H9 (cell line): ENCODE measurements around the gene GZMH. TPM values are rescaled to one million over a fixed set of nuclear protein-coding genes. Genes with fewer than 3 reads are reported as not detected.
"Not testable (repeated sequence)": the region's sequence is repeated elsewhere in the genome, so short reads cannot be mapped to it uniquely, and the experiment has no call there.

ENCODE experiments used
- DNase-seq: peaks from one replicate; pipeline ENCODE4 v3.0.0-alpha.2; 2017
- H2AFZ ChIP-seq: one replicate; pipeline ENCODE4 v1.6.1; 2013; ENCODE audit warnings: mild to moderate bottlenecking, low read length, control low read depth, moderate library complexity
- H2AK5ac ChIP-seq: 2 replicates; pipeline ENCODE4 v1.6.1; 2013; ENCODE audit warnings: low read length, control low read depth, mixed read lengths; ENCODE audit not compliant: insufficient read length
- H2BK120ac ChIP-seq: one replicate; pipeline ENCODE4 v1.6.1; 2013; ENCODE audit warnings: low read depth, mild to moderate bottlenecking, low read length, control low read depth, inconsistent platforms; ENCODE audit not compliant: poor library complexity, severe bottlenecking
- H2BK12ac ChIP-seq: 2 replicates; pipeline ENCODE4 v1.6.1; 2013; ENCODE audit warnings: low read length, control low read depth, mixed read lengths, low read depth; ENCODE audit not compliant: insufficient read length
- H2BK15ac ChIP-seq: 2 replicates; pipeline ENCODE4 v1.6.1; 2013; ENCODE audit warnings: low read depth, low read length, control low read depth
- H2BK20ac ChIP-seq: one replicate; pipeline ENCODE4 v1.6.1; 2013; ENCODE audit warnings: low read depth, mild to moderate bottlenecking, low read length, control low read depth, inconsistent platforms; ENCODE audit not compliant: poor library complexity, severe bottlenecking
- H2BK5ac ChIP-seq: 2 replicates; pipeline ENCODE4 v1.6.1; 2013; ENCODE audit warnings: low read length, control low read depth, mixed read lengths; ENCODE audit not compliant: insufficient read length
- H3K14ac ChIP-seq: 2 replicates; pipeline ENCODE4 v1.6.1; 2013; ENCODE audit warnings: low read length, control low read depth; ENCODE audit not compliant: insufficient read depth
- H3K18ac ChIP-seq: 2 replicates; pipeline ENCODE4 v1.6.1; 2013; ENCODE audit warnings: low read depth, mild to moderate bottlenecking, mixed read lengths, low read length, control low read depth; ENCODE audit not compliant: insufficient read length
- H3K23ac ChIP-seq: 2 replicates; pipeline ENCODE4 v1.6.1; 2013; ENCODE audit warnings: low read length, control low read depth, mixed read lengths, low read depth; ENCODE audit not compliant: insufficient read length
- H3K23me2 ChIP-seq: 2 replicates; pipeline ENCODE4 v1.6.1; 2013; ENCODE audit warnings: low read depth, mild to moderate bottlenecking, mixed read lengths, low read length, control low read depth; ENCODE audit not compliant: insufficient read length, poor library complexity, severe bottlenecking
- H3K27ac ChIP-seq: 2 replicates; pipeline ENCODE4 v1.5.1; 2013; ENCODE audit warnings: low read length, control low read depth, mixed read lengths, low read depth; ENCODE audit not compliant: insufficient read length
- H3K27me3 ChIP-seq: 2 replicates; pipeline ENCODE4 v1.6.1; 2013; ENCODE audit warnings: low read length, control low read depth, inconsistent platforms; ENCODE audit not compliant: insufficient read depth
- H3K4ac ChIP-seq: 2 replicates; pipeline ENCODE4 v1.6.1; 2013; ENCODE audit warnings: low read depth, mild to moderate bottlenecking, control low read depth, inconsistent platforms, low read length, moderate library complexity
- H3K4me1 ChIP-seq: 2 replicates; pipeline ENCODE4 v1.6.1; 2013; ENCODE audit warnings: low read length, control low read depth, inconsistent platforms; ENCODE audit not compliant: insufficient read depth
- H3K4me2 ChIP-seq: 2 replicates; pipeline ENCODE4 v1.6.1; 2013; ENCODE audit warnings: low read length, control low read depth, mixed read lengths; ENCODE audit not compliant: insufficient read length, insufficient read depth
- H3K56ac ChIP-seq: 2 replicates; pipeline ENCODE4 v1.6.1; 2013; ENCODE audit warnings: low read depth, mild to moderate bottlenecking, mixed read lengths, low read length, control low read depth; ENCODE audit not compliant: insufficient read length
- H3K79me1 ChIP-seq: 2 replicates; pipeline ENCODE4 v1.6.1; 2013; ENCODE audit warnings: low read depth, mild to moderate bottlenecking, moderate library complexity, low read length, control low read depth, inconsistent platforms; ENCODE audit not compliant: insufficient read depth, poor library complexity, severe bottlenecking
- H3K79me2 ChIP-seq: 2 replicates; pipeline ENCODE4 v1.6.1; 2013; ENCODE audit warnings: low read length, control low read depth, inconsistent platforms; ENCODE audit not compliant: insufficient read depth
- H3K9ac ChIP-seq: 2 replicates; pipeline ENCODE4 v1.6.1; 2013; ENCODE audit warnings: low read length, control low read depth, mixed read lengths; ENCODE audit not compliant: insufficient read length; ENCODE audit errors: extremely low read depth
- H3K9me3 ChIP-seq: one replicate; pipeline ENCODE4 v1.6.1; 2013; ENCODE audit warnings: low read depth, low read length, inconsistent platforms; ENCODE audit not compliant: control insufficient read depth
- H3T11ph ChIP-seq: one replicate; pipeline ENCODE4 v1.6.1; 2013; ENCODE audit warnings: mild to moderate bottlenecking, low read length, control low read depth, inconsistent platforms
- H4K20me1 ChIP-seq: one replicate; pipeline ENCODE4 v1.6.1; 2013; ENCODE audit not compliant: control insufficient read depth, insufficient read length, insufficient read depth
- H4K5ac ChIP-seq: 2 replicates; pipeline ENCODE4 v1.6.1; 2013; ENCODE audit warnings: low read depth, mild to moderate bottlenecking, mixed read lengths, low read length, control low read depth; ENCODE audit not compliant: insufficient read length
- H4K8ac ChIP-seq: replicated peaks from 2 replicates; pipeline ENCODE4 v1.6.1; 2013; ENCODE audit warnings: low read length, control low read depth, mixed read lengths, low read depth; ENCODE audit not compliant: insufficient read length
- H4K91ac ChIP-seq: 2 replicates; pipeline ENCODE4 v1.6.1; 2013; ENCODE audit warnings: low read depth, mild to moderate bottlenecking, moderate library complexity, mixed read lengths, low read length, control low read depth; ENCODE audit not compliant: insufficient read length
- H3K27ac Mint-ChIP-seq, 3 experiments: 2 replicates in 2 of 3; 3 replicates in 1 of 3; pipeline ENCODE4 v1.8.0; 2020 to 2021; ENCODE audit warnings: mixed read lengths in 3 of 3, mild to moderate bottlenecking in 1 of 3, moderate library complexity in 1 of 3
- H3K27me3 Mint-ChIP-seq: 2 replicates; pipeline ENCODE4 v1.8.0; 2021; ENCODE audit warnings: low read depth, mild to moderate bottlenecking, moderate library complexity, mixed read lengths
- H3K36me3 Mint-ChIP-seq, 3 experiments: 2 replicates in 2 of 3; 3 replicates in 1 of 3; pipeline ENCODE4 v1.8.0; 2020 to 2021; ENCODE audit warnings: low read depth in 3 of 3, mixed read lengths in 3 of 3; ENCODE audit not compliant: insufficient read depth in 1 of 3
- H3K4me1 Mint-ChIP-seq, 2 experiments: 2 replicates each; pipeline ENCODE4 v1.8.0; 2020; ENCODE audit warnings: mixed read lengths in 2 of 2
- H3K4me3 Mint-ChIP-seq, 2 experiments: 2 replicates in 1 of 2; 3 replicates in 1 of 2; pipeline ENCODE4 v1.8.0; 2020 to 2021; ENCODE audit warnings: mild to moderate bottlenecking in 2 of 2, mixed read lengths in 2 of 2, moderate library complexity in 1 of 2
- H3K9me3 Mint-ChIP-seq, 2 experiments: 2 replicates in 1 of 2; 3 replicates in 1 of 2; pipeline ENCODE4 v1.8.0; 2020; ENCODE audit warnings: mild to moderate bottlenecking in 2 of 2, mixed read lengths in 2 of 2, moderate library complexity in 1 of 2
- CTCF ChIP-seq: fragments of 200-600 bp; sonication (generic); conservative IDR thresholded peaks from 3 replicates; pipeline ENCODE4 v1.8.0; 2021; ENCODE audit warnings: antibody characterized with exemption, mild to moderate bottlenecking
- WGBS: extraction: QIAGEN DNeasy Blood & Tissue Kit; methylation state at CpG from one replicate; pipeline ENCODE4 v1.1.7; 2013; ENCODE audit warnings: missing lambda C conversion rate, low lambda C conversion rate, mixed read lengths; ENCODE audit not compliant: insufficient read length; ENCODE audit errors: extremely low coverage; 5-methylcytosine and 5-hydroxymethylcytosine counted together
- total RNA-seq: library from RNA; stranded (reverse); gene quantifications from 2 replicates; pipeline ENCODE4 v1.2.1, GENCODE V29; 2021

Gene GZMH
- total RNA-seq, 1 experiment from 2014 or later = not detected

- H2AFZ ChIP-seq = no peak overlapping the region
- H3K27ac Mint-ChIP-seq = no peak overlapping the region; a peak in 1 of 7 replicates
Measured at GRCh38 chr14:24595073-24595808, 14.2 kb downstream of the GZMH start.

GRCh38 chr14:24591004-24591403 lies 18.5 kb downstream of the GZMH start:
- H3K27me3 Mint-ChIP-seq, H3K4me1 Mint-ChIP-seq, H3K4me1 ChIP-seq, H2AFZ ChIP-seq, H4K5ac ChIP-seq, H4K91ac ChIP-seq, H3K18ac ChIP-seq, H3K79me2 ChIP-seq, H2BK5ac ChIP-seq, H2BK120ac ChIP-seq, H2AK5ac ChIP-seq, H3K9me3 ChIP-seq, H2BK12ac ChIP-seq, H3K56ac ChIP-seq, DNase-seq, H4K8ac ChIP-seq, H3K27ac ChIP-seq, H3K14ac ChIP-seq, H2BK20ac ChIP-seq, H3K27me3 ChIP-seq, H3K27ac Mint-ChIP-seq, H2BK15ac ChIP-seq, H3K4me3 Mint-ChIP-seq, H3K4ac ChIP-seq, H3K4me2 ChIP-seq, H3K79me1 ChIP-seq, H3K23me2 ChIP-seq, H3K9ac ChIP-seq, H3K23ac ChIP-seq, H3T11ph ChIP-seq, H4K20me1 ChIP-seq: not testable (repeated sequence)
- Mint-ChIP-seq H3K36me3 (peaks cover 0 to 43% (median 5%) of the 10 kb centered on the region in 3 experiments; a peak in 6 of 7 replicates), H3K9me3 (peaks cover 57 to 99% of the 10 kb centered on the region in 2 experiments)
- no CpG with 5 or more reads among the region's 2 CpGs for WGBS

More at GRCh38 chr14:24595073-24595808, 14.2 kb downstream of the GZMH start:
- Mint-ChIP-seq H3K9me3 (peaks cover 60 to 97% of the 10 kb centered on the region in 2 experiments), H3K4me3 (no peak overlapping the region), H3K36me3 (peaks cover 2 to 49% (median 5%) of the 10 kb centered on the region in 3 experiments; a peak in 6 of 7 replicates), H3K4me1 (no peaks in the 10 kb centered on the region), H3K27me3 (no peaks in the 10 kb centered on the region; the same call in none of the 2 replicates)
- Histone ChIP-seq H2BK20ac (no peak overlapping the region), H3T11ph (no peak overlapping the region), H3K14ac (no peak overlapping the region), H3K27me3 (no peaks in the 10 kb centered on the region), H3K4me2 (no peak overlapping the region), H3K9ac (no peak overlapping the region), H3K27ac (no peak overlapping the region), H3K4ac (no peak overlapping the region), H4K91ac (no peak overlapping the region), H2BK12ac (no peak overlapping the region), H2BK15ac (no peak overlapping the region), H4K8ac (no peak overlapping the region), H3K9me3 (no peaks in the 10 kb centered on the region), H2AK5ac (no peak overlapping the region), H4K5ac (no peak overlapping the region), H3K18ac (no peak overlapping the region), H3K23me2 (no peaks in the 10 kb centered on the region), H3K56ac (no peak overlapping the region), H2BK120ac (no peak overlapping the region), H3K23ac (no peak overlapping the region), H4K20me1 (no peaks in the 10 kb centered on the region), H3K4me1 (no peaks in the 10 kb centered on the region), H2BK5ac (no peak overlapping the region), H3K79me2 (no peaks in the 10 kb centered on the region), H3K79me1 (no peaks in the 10 kb centered on the region)
- DNase-seq = no peak
- WGBS = no CpG with 5 or more reads among the region's 3 CpGs
- TF ChIP-seq CTCF = no peak
